Thyroid gland (tissue), 4 donors: ENCODE measurements around the gene SLC6A9.

ENCODE experiments used
- POLR2A ChIP-seq, 2 donors: fragments of 450-650 bp; IDR thresholded peaks; one replicate each; pipeline ENCODE4 v1.6.1; 2017; ENCODE audit warnings: antibody characterized with exemption in 2 of 2, mild to moderate bottlenecking in 2 of 2, moderate library complexity in 1 of 2
- TF ChIP-seq, protein P1 (sequence below), 6 experiments: fragments of 200-600 bp in 3 of 6; fragments of 450-650 bp in 3 of 6; sonication (generic) in 3 of 6; IDR thresholded peaks; one replicate each; pipeline ENCODE4 v1.5.1; 2016 to 2019; ENCODE audit warnings: antibody characterized with exemption in 6 of 6, mild to moderate bottlenecking in 2 of 6, inconsistent platforms in 1 of 6, moderate library complexity in 1 of 6

DNA sequence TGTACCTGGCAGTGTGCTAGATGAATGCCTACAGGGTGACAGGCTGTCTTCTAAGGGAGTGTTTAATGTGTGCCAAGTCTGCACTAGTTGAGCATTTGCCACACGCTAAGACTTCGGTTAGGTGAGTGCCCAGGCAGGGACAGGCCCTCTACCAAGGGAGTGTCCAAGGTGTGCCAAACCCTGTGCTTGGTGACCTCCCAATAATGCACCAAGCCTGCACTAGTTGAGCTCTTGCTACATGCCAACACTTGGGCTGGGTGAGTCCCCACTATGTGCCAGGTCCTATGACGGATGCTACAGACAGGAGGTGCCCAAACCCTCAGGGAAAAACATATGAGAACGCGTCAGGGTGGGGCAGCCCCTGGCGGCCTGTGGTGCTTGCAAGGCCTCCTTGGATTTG, 10.8 kb downstream of the SLC6A9 start:
- TF ChIP-seq, protein P1, sequence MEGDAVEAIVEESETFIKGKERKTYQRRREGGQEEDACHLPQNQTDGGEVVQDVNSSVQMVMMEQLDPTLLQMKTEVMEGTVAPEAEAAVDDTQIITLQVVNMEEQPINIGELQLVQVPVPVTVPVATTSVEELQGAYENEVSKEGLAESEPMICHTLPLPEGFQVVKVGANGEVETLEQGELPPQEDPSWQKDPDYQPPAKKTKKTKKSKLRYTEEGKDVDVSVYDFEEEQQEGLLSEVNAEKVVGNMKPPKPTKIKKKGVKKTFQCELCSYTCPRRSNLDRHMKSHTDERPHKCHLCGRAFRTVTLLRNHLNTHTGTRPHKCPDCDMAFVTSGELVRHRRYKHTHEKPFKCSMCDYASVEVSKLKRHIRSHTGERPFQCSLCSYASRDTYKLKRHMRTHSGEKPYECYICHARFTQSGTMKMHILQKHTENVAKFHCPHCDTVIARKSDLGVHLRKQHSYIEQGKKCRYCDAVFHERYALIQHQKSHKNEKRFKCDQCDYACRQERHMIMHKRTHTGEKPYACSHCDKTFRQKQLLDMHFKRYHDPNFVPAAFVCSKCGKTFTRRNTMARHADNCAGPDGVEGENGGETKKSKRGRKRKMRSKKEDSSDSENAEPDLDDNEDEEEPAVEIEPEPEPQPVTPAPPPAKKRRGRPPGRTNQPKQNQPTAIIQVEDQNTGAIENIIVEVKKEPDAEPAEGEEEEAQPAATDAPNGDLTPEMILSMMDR (IDR thresholded peaks at IDR 0.05), result no peak
- TF ChIP-seq POLR2A (IDR thresholded peaks at IDR 0.05), result no peak
